ENCODE data around the gene CNGB1.
"Not testable (repeated sequence)": the region's sequence is repeated elsewhere in the genome, so short reads cannot be mapped to it uniquely, and the experiment has no call there.

Gene CNGB1

DNA sequence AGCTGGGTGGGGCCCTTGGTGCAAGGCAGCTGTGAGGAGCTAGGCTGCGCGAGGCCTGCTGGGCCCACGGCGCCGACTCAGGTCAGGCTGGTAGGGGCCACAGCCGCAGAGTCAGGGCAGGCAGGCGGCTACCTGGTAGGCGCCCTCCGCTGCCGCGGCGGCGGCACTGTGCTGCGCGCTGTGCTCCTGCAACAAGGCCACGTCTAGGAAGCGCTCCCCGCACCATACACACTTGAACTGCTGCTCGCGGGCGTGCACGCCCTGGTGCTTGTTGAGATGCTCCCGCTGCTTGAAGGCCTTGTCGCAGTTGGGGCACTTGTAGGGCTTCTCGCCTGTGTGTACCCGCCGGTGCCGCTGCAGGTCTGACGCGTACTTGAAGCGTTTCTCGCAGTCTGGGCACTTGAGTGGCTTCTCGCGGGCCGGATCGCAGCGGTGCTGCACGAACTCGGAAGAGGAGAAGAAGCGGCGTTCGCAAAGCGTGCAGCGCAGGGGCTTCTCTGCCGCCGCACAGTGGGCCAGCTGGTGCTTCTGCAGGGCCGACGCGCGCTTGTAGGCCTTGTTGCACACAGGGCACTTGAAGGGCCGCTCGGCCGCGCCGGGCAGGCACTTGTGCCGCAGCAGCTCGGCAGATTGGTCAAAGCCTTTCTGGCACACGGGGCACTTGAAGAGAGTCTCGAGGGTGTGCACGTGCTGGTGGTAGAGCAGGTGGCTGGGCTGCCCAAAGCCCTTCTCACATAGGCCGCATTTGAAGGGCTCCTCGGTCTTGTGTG lies 25.7 kb upstream of the CNGB1 start:
- no peak for DNase-seq

GRCh38 chr16:57995721-57996405 lies 24.9 kb upstream of the CNGB1 start:
- DNase-seq = no peak

DNA sequence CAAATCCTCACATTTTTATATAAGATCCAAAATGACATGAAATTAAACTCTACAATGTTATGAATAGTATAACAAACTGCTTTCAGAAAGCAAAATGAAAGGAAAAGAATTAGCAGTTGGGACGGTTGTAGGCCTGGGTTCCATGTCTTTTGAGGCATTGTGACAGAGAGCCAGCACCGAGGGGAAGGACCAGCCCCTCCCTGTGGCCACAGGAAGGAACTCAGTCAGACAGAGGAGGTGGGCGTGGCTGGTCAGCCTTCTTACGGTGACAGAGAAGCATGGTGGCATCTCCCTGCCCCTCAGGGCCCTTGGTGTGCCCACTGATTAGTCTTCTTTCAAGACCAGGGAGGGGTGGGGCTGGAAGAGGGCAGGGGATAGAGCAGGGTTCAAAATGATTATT lies 23.9 kb upstream of the CNGB1 start:
- DNase-seq = peak; percentile 59

DNA sequence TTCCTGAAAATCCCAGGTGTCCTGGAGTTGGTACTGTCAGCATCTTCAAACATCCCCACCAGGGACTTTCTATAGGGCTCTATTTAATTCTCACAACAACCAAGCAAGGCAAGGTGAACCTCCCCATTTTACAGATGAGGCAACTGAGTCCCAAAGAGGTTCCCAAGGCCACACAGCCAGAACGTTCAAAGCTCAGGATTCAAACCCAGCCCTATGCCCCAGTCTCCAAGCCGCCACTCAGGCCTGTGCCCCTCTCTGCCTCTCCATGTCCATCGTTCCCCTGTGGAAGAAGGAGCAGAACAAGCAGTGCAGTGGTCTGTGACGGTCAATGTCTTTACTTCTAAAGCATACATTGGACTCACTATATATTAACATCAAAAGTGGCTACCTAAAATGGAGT lies 23.4 kb upstream of the CNGB1 start:
- no peak for DNase-seq

DNA sequence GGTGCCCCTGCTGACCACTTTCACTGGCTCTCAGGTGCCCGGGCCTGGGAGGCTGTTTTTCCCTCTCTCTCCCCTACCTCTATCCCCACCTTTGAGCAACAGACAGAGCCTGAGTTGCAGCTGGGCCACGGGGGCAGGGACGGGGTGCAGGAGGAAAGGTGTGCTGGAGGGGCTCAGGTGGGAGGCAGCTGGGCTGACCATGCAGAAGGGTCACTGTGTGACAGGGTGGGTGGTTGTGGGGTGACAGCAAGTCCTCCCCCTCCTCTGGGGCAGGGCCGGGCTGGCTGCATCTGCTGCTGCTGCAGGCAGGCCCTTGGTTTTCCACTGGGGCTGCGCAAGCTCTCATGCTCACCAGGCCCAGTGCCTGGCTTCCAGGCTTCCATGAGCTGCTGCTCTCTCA lies 23.0 kb upstream of the CNGB1 start:
- no peak for DNase-seq

DNA sequence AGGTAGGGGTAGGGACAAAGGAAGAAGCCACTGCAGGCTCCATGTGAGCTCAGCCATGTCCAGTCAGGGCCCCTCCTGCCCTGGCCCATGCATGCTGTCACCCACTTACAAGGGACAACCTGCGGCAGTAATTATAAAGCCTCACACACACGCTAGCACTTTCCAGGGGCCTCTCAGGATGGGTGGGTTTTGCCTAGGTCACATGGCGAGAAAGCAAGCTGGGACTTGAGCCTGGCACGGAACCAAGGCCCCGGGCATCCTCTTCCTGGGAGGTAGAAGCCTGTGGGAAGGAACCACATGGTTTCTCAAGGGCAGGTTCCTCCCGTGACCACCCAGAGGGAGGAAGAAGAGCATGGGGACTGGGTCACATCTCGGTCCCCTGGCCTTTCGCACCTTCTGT lies 22.5 kb upstream of the CNGB1 start:
- no peak for DNase-seq

DNA sequence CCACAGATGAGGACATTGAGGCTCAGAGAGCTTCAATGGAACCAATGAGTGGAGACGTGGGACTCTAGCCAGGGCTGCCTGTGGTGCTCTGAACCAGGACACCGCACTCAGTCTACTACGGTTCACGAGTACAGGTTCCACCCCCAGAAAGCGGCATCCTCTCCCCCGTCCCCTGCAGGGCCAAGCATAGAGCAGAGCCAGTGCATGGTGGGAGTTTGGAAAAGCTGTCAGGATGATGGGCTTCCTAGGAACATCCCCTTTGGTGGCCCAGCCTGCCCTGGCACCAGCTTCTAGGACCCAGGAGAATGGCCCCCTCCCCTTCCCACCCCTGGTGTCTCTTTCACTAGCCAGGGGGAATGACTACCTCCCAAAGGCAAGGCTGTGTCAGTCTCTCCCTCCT lies 21.2 kb upstream of the CNGB1 start:
- no peak for DNase-seq

- no peak for DNase-seq
Observed at GRCh38 chr16:57991551-57992059, 20.7 kb upstream of the CNGB1 start.

DNA sequence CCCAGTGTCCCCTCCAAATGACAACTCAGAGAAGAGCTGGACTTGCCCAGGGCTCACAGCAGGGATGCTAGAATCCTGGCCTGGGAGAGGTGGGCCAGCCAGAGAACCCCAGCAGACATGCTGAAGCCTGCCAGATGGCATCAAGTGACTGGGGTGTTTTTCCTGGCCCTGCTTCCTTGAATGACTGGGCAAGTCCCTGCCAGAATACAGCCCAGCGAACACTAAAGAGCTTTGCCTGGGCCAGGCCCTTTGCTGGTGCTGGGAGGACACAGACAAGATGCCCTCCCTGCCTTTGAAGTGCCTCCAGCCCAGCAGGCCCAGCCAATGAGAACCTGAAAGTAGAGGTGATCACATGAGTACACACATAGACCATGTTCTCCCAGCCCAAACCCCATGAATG lies 18.0 kb upstream of the CNGB1 start:
- DNase-seq = no peak

- no peak for DNase-seq
Observed at GRCh38 chr16:57987441-57988177, 16.7 kb upstream of the CNGB1 start.

- no peak for DNase-seq
Observed at GRCh38 chr16:57986196-57986595, 15.3 kb upstream of the CNGB1 start.

DNA sequence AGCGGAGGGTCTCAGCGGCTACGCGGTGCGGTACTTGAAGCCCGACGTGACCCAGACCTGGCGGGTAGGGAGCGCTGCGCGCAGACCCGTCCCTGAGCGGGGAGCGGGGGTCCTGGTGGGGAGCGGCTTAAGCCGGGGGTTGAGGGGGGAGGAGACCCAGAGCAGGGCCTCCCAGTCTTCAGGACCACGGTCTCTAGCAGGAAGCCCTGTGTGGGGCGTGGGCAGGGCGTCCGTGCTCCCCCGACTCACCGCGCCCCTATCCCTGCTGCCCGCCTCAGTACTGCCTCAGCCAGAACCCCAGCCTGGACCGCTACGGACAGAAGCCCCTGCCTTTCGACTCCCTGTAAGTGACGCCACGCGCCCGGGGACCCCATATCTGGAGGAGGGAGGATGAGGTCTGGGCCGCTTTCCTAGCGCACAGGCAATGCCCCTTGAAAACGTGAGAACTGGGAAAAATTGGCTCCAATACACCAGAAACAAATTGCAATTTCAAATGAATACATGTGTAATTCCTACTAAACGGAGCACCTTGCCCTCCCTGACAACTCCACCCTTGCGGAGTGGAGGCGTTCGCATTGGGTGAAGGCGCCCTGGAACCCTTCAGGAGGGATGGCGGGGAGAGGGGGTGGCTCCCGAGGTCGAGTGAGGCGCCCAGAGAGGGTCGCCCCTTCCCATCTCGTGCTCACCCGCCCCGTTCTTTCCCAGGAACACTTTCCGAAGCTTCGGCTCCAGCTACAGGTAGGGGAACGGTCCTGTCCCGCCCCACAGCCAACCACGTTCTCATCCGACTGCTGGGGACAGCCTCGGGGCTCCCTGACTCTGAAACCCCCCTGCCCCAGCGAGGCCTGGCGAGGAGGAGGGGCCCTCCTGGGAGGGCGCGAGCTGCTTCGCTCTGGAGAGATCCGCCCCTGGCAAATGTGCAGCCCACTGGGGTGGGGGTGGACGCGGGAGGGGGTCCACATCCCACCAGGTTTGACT lies 14.6 kb upstream of the CNGB1 start:
- no peak for DNase-seq

GRCh38 chr16:57984443-57985203 lies 13.7 kb upstream of the CNGB1 start:
- peak; percentile 95 for DNase-seq

GRCh38 chr16:57982385-57982784 lies 11.5 kb upstream of the CNGB1 start:
- no peak for DNase-seq

DNA sequence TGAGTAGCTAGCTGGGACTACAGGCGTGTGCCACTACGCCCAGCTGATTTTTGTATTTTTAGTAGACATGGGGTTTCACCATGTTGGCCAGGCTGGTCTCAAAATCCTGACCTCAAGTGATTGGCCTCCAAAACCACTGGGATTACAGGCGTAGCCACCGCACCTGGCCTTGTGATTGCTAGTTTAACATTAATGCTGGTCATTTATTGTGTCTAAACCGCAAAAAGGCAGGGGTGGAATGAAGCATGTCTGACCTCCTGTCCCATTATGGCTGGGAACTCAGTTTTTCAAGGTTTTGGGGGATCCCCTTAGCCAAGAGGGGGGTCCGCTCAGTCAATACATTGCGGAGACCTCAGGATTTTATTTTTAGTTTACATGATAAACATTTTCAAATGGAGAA lies 10.7 kb upstream of the CNGB1 start:
- DNase-seq = no peak

DNA sequence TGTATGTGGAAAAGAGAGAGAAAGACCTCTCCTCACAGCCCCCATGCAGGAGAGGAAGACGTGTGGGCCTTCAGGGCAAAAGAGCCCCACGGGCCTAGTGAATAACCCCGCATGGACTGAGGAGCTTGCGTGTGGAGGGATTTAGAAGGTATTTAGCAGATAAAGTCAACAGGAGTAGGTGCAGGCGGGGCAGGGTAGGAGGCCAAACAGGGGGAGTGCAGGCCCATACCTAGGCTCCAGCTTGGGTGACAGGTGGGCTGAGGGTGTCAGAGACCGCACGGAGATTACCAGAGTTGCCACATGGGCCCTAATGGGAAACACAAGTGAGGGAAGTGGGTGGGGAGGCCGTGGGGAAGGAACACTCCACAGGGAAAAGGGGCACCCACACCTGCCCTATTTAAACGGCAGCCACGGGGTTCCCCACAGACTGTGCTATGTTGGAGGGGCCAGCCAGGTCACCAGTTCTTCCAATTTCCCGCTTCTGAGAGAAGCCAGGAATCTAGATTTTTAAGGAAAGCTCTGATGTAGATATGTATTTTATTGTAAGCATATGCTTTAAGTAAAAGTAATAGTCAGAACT lies 8.2 kb upstream of the CNGB1 start:
- DNase-seq = no peak

GRCh38 chr16:57978070-57978465 lies 7.1 kb upstream of the CNGB1 start:
- DNase-seq = not testable (repeated sequence)

DNA sequence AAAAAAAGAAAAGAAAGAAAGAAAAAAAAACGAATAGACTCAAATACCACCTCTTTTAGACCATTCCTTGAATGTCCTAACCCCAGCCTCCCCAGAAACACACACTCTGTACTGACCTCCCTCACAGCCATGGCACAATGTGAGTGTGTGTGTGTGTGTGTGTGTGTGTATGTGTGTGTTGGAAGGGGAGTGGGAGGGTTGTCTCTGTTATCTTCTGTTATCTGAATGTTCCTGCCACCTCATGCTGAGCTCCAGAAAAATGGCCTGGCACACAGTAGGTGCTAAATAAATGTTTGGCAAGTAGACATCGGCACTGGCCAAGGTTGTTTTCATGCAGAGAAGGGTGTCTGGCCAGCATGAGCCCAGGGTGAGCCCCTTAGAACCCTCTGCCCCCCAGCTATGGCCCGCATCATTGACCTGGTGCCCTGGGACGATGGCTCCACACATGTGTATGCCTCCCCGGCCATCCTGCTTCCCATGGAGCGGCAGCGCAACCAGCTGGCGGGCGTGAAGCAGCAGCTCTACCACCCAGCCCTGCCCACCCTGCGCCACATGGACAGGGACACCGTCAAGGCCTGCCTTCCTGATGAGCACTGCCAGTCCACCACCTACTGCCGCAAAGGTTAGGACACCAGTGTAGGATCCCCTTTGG lies 6.6 kb upstream of the CNGB1 start:
- DNase-seq = no peak

DNA sequence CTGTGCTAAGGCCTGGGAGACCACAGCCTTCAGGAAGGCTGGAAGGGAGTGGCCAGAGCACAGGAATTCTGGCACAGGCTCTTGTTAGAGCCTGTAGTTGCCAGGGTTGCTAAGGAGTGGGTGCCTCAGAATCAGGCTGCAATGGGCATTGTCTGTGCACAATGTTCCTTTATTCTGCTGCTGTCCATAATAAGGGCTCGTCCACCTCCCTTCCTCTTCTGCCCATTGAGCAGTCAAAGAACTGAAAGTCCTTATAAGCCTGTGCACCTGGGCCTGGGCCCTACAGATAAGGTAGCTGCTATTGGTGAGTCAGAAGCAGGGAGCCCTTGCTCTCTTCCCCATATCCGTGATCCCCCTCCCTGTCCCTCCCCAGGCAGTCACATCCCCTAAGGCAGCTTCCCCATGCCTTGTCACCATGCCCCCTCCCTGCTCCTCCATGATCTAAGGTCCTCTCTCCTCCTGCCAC lies 5.4 kb upstream of the CNGB1 start:
- DNase-seq = no peak

DNA sequence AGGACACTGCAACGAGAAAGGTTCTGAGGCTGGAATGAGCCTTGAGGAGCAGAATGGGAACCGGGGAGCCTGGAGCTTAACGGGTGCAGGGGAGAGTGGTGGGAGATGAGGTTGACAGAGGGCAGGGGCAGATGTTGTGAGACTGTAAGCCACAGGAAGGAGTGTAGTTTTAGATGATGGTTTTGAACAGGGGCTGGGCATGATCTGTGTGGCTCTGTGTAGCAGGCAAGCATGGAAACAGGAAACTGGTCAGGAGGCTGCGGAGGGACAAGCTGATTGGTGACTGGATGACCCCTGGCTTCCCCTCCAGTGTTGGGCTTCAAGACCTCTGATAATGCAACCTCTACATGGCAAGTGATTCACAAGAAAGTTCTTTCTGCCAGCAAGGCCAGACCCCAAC lies 1.4 kb upstream of the CNGB1 start:
- no peak for DNase-seq

- no peak for DNase-seq
Observed at GRCh38 chr16:57971848-57972247, 920 bp upstream of the CNGB1 start.
